Measurements from ENCODE around the gene STON2.

The STON2 gene

DNA sequence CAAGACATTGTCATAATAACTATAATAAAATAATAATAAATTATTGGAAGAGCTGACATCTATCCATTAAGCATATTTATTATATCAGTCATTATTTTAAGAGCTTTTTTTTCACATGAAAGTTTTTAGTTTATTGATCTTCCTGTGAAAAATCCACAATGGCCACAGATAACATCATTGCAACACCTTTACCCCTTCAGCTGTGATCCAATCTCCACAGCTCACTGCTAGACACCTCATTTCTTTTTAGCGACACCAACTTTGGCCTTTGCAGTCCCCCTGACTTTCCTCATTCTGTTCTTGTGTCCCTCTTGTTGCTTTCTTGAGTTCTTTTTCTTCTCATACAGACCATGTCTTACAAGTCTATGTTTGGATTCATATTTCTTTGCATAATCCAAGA is 67.4 kb downstream of the STON2 start:
- H3K27ac ChIP-seq: no peak overlapping the region
- TF ChIP-seq, protein P1, sequence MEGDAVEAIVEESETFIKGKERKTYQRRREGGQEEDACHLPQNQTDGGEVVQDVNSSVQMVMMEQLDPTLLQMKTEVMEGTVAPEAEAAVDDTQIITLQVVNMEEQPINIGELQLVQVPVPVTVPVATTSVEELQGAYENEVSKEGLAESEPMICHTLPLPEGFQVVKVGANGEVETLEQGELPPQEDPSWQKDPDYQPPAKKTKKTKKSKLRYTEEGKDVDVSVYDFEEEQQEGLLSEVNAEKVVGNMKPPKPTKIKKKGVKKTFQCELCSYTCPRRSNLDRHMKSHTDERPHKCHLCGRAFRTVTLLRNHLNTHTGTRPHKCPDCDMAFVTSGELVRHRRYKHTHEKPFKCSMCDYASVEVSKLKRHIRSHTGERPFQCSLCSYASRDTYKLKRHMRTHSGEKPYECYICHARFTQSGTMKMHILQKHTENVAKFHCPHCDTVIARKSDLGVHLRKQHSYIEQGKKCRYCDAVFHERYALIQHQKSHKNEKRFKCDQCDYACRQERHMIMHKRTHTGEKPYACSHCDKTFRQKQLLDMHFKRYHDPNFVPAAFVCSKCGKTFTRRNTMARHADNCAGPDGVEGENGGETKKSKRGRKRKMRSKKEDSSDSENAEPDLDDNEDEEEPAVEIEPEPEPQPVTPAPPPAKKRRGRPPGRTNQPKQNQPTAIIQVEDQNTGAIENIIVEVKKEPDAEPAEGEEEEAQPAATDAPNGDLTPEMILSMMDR (conservative IDR thresholded peaks at IDR 0.05): no peak
- TF ChIP-seq ZFX (IDR thresholded peaks at IDR 0.05): no peak

DNA sequence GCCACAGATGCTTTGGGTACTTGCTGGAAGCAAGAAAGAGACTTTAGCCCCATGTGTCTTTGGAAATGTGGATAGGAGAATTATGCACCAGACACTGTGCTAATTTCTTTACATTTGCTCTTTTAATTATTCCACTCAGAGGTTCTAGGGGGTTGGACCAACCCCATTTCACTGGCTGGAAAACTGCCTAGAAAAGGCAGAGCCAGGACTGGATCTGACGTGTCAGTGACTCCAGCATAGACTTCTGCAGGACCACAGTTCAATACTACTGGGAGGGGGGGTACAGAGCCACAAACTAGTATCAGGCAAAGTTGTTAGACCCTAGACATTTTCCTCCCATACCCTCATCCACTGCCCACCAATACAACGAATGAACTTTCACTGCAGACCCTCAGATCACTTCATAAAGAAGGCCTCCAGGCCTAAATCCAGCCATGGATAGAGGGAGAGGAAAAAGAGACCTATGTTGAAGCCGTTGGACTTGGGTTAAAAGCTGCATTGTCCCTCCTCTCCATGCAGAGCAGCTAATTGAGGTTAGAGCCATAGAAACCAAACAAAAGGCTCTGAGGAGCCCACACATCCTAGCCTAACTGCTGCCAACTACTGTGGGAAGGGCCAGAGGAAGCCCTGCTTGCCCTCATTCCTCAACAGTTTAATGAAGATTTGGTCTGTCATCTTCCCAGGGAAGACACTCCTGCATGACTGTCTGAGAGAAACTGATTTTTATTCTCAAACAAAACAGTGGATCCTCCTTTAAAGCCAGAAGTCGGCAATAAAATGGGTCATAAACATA is 68.7 kb downstream of the STON2 start:
- peak overlapping the region; percentile 16; the same call in 1 of the 2 replicates for H3K27ac ChIP-seq
- TF ChIP-seq ZFX (IDR thresholded peaks at IDR 0.05): no peak
- TF ChIP-seq, protein P1 (conservative IDR thresholded peaks at IDR 0.05): no peak

DNA sequence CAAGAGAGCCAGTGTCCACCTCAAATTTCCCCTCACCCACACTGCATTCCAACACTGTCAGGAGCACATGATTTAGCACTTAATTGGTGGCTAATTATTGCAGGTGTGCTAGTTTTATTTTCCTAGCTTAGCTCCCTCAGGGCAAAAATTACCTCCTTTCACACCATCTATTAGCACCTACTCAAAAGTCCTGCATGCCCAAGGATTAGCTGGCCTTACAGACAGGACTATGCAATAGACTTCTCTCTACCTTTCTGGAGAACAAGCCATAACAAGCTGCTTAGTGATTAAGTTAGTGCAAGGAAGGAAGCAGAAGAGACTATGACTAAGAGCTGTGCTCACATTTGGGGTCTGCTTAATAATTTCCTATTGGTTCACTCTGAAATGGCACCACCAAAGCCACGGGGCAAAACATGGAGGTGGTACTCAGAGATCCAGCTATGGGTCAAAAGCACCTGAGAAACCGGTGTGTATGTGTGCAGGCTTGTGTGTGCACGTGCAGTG is 69.5 kb downstream of the STON2 start:
- H3K27ac ChIP-seq: no peak overlapping the region
- TF ChIP-seq ZFX (IDR thresholded peaks at IDR 0.05): no peak
- TF ChIP-seq, protein P1 (conservative IDR thresholded peaks at IDR 0.05): no peak

DNA sequence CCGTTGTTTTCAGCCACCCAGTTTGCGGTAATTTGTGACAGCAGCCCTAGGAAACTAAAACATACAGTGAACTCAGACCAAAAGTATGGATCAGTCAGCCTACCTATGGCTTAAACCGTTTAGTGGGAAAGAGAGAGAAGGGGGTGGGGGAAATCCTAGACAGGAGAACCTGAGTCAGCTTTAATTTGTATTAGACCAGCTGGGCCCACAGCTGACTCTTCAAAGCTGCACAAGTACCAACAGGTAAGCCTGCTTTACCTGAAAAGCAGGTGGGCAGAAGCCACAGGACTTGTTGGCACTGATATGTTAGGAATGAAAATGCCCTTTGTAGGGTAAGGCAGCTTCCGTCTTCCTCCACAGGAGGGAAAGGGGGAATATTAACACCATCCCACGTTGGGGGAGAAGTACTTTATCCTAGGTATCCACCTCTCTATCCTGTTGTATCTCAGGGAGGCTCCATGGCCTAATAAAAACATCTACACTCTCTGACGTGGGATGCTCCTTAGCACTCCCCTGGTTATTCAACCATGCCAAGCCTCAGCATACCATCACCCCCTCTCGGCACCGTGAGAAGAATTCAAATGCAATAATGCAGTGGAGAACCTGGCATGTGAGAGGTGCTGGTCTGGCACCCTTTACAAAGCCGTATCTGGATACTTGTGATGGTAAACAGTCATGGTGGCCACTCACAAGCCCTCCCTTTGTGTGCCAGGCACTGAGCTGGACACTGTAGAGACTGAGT is 70.3 kb downstream of the STON2 start:
- H3K27ac ChIP-seq: no peak overlapping the region
- TF ChIP-seq, protein P1 (conservative IDR thresholded peaks at IDR 0.05): no peak
- TF ChIP-seq ZFX (IDR thresholded peaks at IDR 0.05): no peak

DNA sequence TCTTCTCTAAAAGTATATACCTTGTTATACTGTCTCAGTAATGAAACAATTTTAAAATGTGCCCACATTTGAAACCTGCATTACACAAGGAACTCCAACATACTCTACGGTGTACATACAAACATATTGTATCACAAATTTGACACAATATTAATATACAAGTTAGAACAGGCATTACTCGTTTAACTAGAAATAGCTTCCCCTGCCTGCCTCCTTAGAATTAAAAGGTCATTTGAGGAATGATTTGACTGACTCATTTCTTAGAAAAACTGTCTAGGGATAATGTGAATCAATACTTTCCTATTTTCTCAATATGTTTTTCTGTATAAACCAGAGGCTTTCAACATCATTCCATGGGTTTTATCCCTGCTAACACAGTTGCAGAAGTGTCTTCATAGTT is 73.7 kb downstream of the STON2 start:
- no peak for TF ChIP-seq ZFX (IDR thresholded peaks at IDR 0.05)
- TF ChIP-seq, protein P1 (conservative IDR thresholded peaks at IDR 0.05): no peak
- no peak overlapping the region for H3K27ac ChIP-seq

DNA sequence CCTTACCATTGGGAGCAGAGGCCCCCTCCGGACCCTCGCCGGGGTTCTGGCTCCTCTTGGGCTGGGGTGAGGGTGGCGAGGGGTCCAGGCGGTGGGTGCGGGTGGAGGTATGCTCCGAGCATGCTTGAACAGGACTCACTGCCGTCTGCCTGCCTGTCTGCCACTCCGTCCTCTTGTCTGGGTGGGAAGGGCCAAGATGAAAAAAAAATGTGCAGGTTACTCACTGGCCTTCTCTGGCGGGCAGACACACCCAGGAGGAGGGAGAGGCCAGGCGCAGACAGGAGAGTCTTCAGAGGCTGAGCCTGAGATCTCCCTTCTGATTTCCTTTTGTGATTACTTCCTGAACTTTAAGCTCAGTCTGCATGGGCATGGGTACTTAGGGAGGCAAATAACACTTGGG is 76.1 kb downstream of the STON2 start:
- TF ChIP-seq ZFX (IDR thresholded peaks at IDR 0.05): no peak
- TF ChIP-seq, protein P1 (conservative IDR thresholded peaks at IDR 0.05): no peak
- H3K27ac ChIP-seq: peak overlapping the region; percentile 52

DNA sequence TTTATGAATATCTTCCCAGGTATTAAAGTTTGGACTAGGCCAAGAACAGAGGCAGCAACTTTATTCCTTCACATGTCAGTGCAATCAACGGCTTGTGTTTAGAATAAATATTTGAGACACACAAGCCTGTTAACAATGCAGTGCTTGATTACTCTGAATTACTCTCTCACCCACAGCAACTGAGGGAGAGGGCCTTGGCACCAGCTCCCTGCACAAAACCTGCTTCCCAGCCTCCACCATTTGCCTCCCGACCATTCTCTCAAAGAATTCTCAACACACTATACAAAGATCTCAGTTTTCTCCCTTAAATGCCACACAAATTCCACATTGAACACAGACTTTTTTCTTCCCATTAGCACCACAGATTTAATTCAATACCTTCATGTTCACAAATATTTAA is 77.0 kb downstream of the STON2 start:
- H3K27ac ChIP-seq: no peak overlapping the region
- TF ChIP-seq, protein P1 (conservative IDR thresholded peaks at IDR 0.05): no peak
- TF ChIP-seq ZFX (IDR thresholded peaks at IDR 0.05): no peak

All from C4-2B (cell line).